HUES48 (cell line): ENCODE data around the gene TNS1.

Experiments used
- H3K27ac ChIP-seq: one replicate; pipeline ENCODE4 v1.7.0; 2013; ENCODE audit warnings: low read depth, low read length, inconsistent platforms
- H3K27me3 ChIP-seq: 2 replicates; pipeline ENCODE4 v1.6.1; 2013; ENCODE audit warnings: mild to moderate bottlenecking, low read length; ENCODE audit not compliant: control insufficient read depth, insufficient read depth
- H3K36me3 ChIP-seq: 2 replicates; pipeline ENCODE4 v1.6.1; 2013; ENCODE audit warnings: low read length; ENCODE audit not compliant: control insufficient read depth, insufficient read depth
- H3K4me1 ChIP-seq: 2 replicates; pipeline ENCODE4 v1.6.1; 2013; ENCODE audit warnings: mild to moderate bottlenecking, low read length; ENCODE audit not compliant: control insufficient read depth, insufficient read depth
- H3K4me3 ChIP-seq: 2 replicates; pipeline ENCODE4 v1.5.1; 2013; ENCODE audit warnings: mild to moderate bottlenecking, low read depth, low read length
- H3K9ac ChIP-seq: 2 replicates; pipeline ENCODE4 v1.6.1; 2013; ENCODE audit warnings: mild to moderate bottlenecking, low read depth, low read length, moderate library complexity
- H3K9me3 ChIP-seq: 2 replicates; pipeline ENCODE4 v1.6.1; 2013; ENCODE audit warnings: low read length; ENCODE audit not compliant: control insufficient read depth, insufficient read depth

Gene TNS1

DNA sequence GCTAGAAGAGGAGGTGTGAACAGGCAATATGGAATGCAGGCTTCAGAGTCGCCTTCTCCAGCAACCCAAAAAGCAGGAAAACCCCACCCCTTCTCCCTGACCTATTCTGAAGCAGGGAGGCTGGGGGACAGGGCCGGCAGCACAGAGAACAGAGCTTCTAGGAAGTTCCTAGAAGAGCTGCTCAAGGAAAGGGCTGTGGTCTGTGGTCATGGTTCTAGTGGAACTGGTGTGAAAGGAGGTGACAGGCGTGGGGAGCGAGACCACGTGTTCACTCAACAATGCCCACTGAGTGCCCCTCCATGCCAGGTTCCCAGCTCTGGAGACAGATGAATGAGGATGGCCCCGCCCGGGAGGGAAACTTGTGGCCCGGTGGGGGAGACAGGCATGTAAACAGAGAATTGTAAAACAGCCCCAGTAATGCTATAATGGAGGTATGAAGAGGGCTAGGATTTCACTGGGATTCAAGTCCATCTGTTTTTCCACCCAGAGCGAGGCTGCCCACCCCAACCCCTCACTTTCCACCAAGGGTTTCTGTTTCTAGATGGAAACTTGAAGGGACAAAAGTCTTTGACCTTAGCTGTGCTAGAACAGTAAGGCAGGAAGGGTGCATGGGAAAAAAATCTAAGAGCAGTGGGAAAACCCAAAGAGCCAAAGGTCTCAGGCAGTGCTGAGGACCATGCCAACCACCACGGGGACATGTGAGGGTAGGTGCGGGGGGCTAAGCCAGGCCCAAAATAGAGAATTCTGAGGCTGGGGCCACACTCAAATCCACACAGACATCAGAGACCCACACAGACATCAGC lies 71.8 kb downstream of the TNS1 start:
- H3K36me3 ChIP-seq = no peaks in the 10 kb centered on the region
- H3K27me3 ChIP-seq = no peaks in the 10 kb centered on the region
- H3K27ac ChIP-seq = no peak overlapping the region
- no peaks in the 10 kb centered on the region for H3K9me3 ChIP-seq
- peaks cover 18% of the 10 kb centered on the region; the same call in 1 of the 2 replicates for H3K4me1 ChIP-seq
- H3K9ac ChIP-seq = no peak overlapping the region
- H3K4me3 ChIP-seq = no peak overlapping the region

DNA sequence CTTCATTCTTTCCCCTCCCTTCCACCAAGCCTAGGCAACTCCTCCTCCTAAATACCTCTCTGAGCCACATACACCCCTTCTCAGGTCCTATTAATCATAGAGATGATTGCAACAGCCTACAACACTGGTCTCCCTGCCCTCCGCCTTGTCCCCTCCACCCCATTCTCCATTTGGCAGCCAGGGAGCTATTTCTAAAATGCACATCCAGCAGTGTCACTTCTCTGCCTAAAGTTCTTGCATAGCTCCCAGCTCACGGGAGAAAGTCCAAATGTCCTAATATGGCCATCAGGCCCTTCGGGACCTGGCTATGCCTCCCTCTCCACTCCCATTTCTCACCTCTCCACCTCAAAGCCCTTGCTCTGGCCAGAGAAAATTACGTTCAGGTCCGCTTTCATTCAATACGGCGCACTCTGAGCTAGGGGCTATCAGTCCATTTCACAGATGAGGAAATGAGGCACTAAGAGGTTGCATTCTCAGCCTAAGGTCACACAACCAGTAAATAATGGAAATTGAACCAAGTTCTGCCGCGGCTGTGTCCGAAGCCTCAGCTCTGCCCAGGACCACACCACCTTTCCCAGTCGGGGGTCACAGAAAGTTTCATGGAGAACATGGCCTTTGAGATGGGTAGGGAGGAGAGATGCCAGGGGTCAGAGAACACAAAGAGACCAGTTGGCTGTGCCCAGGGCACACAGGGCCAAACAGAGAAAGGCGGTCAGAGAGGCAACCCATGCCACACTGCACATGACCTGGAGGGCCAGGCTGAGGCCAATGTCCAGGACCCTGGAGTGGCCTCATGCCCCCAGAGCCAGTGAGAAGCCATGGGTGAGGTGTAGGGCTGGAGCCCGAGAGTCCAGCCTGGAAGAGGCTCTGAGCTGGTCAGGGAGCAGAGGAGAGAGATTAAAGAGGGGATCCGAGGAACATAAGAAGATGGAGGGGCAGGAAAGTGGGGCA lies 72.8 kb downstream of the TNS1 start:
- H3K27ac ChIP-seq = no peak overlapping the region
- H3K27me3 ChIP-seq = no peaks in the 10 kb centered on the region
- H3K36me3 ChIP-seq = no peaks in the 10 kb centered on the region
- peaks cover 10% of the 10 kb centered on the region; the same call in 1 of the 2 replicates for H3K4me1 ChIP-seq
- no peak overlapping the region for H3K4me3 ChIP-seq
- H3K9ac ChIP-seq = no peak overlapping the region
- H3K9me3 ChIP-seq = no peaks in the 10 kb centered on the region

DNA sequence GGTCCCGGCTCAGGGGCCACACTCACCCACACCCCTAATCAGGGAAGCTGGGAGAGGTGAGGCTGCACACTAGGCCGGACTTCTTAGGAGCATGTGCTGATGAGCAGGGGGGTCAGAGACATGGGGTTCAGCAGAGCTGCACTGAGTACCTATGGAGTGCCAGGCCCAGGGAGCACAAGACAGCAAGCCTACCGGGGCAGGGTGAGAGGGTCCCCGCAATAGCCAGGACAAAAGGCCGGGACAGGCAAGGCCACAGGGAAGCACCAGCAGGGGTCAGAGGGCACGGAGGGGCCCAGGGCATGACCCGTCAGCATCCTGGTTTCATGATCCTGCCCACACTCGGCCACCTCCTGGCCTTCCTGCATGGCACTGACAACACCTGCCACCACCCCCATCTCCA lies 73.5 kb downstream of the TNS1 start:
- Histone ChIP-seq H3K27me3 (no peaks in the 10 kb centered on the region), H3K4me1 (peaks cover 2% of the 10 kb centered on the region; the same call in 1 of the 2 replicates), H3K9ac (no peak overlapping the region), H3K9me3 (no peaks in the 10 kb centered on the region), H3K4me3 (no peak overlapping the region), H3K36me3 (no peaks in the 10 kb centered on the region), H3K27ac (no peak overlapping the region)

DNA sequence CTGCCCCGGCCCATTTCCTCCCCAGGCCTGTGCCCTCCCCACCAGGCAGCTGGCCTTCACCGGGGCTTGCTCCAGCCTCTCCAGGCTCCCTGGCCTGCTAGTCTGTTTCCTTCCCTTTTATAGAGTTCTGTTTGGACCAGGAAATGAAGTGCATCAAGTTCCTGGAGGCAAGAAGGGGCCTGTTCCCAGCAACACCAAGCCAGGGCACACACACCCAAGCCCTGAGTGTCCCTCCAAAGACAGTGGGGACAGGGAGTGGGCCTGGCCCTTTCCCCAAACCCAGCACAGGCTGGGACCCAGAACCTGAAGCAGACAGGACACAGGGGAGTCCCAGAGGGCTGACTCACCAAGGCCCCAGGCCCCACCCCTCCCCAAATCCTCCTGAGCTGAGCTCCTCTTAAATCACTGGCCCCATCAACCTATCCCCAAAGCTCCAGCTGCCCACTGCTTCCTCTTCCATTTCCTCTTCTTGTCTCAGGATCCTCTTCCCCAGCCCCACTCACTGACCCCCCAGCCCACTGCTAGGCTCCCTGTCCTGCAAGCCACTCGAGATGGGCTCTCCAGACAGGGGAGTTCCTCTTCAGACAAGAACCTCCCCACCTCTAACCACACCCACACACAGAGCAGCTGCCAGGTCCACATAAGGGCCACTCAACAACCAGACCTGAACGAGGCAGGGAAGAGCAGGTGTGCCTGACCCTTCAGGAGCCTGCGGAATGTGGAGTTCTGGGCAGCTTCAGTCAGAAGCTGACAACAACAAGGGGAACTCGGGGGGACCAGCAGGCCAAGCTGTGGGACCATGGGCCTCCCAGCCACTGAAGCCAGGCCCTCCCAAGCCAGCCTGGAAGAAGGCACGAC lies 74.2 kb downstream of the TNS1 start:
- Histone ChIP-seq H3K9me3 (no peaks in the 10 kb centered on the region), H3K4me3 (no peak overlapping the region), H3K4me1 (0 out of 2 replicates have a peak, but pooled peaks cover 2% of the 10 kb centered on the region), H3K36me3 (no peaks in the 10 kb centered on the region), H3K27ac (no peak overlapping the region), H3K9ac (no peak overlapping the region), H3K27me3 (no peaks in the 10 kb centered on the region)

GRCh38 chr2:217927601-217928323 lies 75.0 kb downstream of the TNS1 start:
- Histone ChIP-seq H3K9ac (no peak overlapping the region), H3K36me3 (no peaks in the 10 kb centered on the region), H3K4me1 (0 out of 2 replicates have a peak, but pooled peaks cover 2% of the 10 kb centered on the region), H3K27me3 (no peaks in the 10 kb centered on the region), H3K9me3 (no peaks in the 10 kb centered on the region), H3K27ac (no peak overlapping the region), H3K4me3 (no peak overlapping the region)

DNA sequence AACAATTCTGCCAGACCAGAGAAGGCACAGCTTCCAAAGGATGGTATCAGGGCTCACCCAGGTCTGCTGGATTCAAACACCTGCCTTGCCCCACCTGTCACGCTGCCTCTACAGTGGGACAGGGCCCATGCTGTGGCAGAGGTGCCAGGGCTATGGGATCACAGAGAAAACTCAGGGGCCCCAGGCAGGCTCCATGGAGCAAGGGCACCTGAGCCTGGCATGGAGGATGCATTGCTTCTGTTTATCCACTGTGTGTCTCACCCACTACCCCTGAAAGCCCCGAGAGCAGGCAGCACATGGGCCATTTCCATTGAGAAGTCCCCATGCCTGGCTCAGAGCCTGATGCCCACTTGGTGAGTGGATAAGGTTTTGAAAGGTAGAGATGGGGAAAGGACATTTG lies 76.0 kb downstream of the TNS1 start:
- Histone ChIP-seq H3K4me3 (no peak overlapping the region), H3K4me1 (peaks cover 11% of the 10 kb centered on the region; the same call in 1 of the 2 replicates), H3K27me3 (no peaks in the 10 kb centered on the region), H3K27ac (no peak overlapping the region), H3K9me3 (no peaks in the 10 kb centered on the region), H3K36me3 (no peaks in the 10 kb centered on the region), H3K9ac (no peak overlapping the region)

- Histone ChIP-seq H3K27me3 (no peaks in the 10 kb centered on the region), H3K4me3 (no peak overlapping the region), H3K27ac (no peak overlapping the region), H3K36me3 (no peaks in the 10 kb centered on the region), H3K9ac (no peak overlapping the region), H3K4me1 (peaks cover 32% of the 10 kb centered on the region), H3K9me3 (no peaks in the 10 kb centered on the region)
Measured at GRCh38 chr2:217924346-217924901, 78.4 kb downstream of the TNS1 start.

DNA sequence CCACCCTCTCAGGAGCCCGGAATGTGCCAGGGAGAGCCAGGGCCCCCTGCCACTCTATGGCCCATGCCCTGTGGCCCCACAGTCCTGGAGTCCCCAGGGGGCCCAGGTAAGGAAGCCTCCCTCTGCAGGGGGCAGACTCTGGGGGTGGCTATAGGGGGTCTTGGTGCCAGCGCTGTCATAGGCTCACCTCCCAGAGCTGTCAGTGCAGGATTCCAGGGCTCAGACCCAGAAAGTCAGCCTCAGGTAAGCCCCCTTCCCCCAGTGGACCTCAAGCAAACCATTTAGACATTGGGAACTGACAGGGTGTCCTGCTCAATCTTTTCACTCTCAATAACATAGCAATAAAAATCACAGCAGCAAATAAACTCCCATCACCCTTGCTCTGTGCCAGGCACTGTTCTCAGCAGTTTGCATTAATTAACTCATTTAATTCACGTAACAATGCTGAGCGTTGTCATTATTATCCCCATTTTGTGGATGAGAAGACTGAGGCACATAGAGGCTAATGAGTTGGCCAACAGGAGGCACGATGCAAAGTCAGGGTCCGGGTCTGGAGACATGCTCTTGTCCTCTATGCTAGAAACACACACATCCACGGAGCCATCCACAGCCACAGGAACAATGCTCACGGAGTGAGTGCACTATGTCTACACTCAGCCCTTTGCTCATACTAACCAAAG lies 79.6 kb downstream of the TNS1 start:
- peaks cover 44% of the 10 kb centered on the region for H3K4me1 ChIP-seq
- no peaks in the 10 kb centered on the region for H3K36me3 ChIP-seq
- H3K9me3 ChIP-seq = no peaks in the 10 kb centered on the region
- H3K9ac ChIP-seq = no peak overlapping the region
- no peak overlapping the region for H3K4me3 ChIP-seq
- no peak overlapping the region for H3K27ac ChIP-seq
- H3K27me3 ChIP-seq = no peaks in the 10 kb centered on the region

DNA sequence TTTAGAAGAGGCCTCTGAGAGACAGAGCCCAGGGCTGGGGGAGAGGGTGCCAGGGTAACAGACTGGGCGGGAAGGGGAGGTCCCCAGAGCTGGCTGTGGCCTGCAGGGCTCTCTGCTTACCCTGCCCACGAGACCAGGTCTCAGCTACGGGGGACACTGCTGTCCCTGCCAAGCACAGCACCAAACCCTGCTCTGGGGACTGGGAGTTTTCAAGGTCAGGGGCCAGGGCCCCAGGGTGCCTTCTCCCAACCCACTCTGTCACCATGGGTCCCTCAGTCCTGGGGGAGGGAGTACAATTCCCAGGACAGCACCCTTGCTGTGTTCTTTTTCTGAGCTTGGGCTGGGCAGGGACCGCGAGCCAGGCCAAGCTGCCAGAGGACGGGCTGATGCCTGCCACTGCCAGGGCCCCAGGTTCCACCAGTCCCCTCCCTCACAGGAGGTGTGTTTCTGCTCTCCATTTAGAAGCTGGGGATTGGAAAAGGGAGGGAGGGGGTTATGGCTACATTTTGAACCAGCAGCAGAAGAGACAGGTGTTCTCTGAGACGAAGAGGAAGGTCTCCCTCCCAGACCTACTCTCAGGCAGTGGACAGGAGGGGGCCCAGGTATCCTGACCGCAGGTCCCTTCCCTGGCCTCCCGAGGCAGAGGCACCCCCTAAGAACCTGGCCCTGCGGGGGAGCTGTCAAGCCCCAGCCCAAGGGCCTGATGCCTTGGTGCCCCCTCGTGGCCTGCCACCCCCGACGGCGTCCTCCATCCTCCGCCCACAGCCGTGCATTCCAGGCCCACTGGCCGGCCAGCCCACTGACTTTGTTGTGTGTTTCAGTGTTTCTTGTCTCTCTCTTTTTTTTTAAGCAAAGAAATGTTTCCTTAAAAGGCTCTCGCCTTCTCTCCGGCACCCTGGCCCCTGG lies 80.4 kb downstream of the TNS1 start:
- Histone ChIP-seq H3K36me3 (no peaks in the 10 kb centered on the region), H3K27me3 (no peaks in the 10 kb centered on the region), H3K4me3 (no peak overlapping the region), H3K9me3 (no peaks in the 10 kb centered on the region), H3K4me1 (peaks cover 47% of the 10 kb centered on the region), H3K27ac (no peak overlapping the region), H3K9ac (no peak overlapping the region)
